HG03280 (cell line): ENCODE data around the gene HAGHL.

Experiments
- ATAC-seq: cut with Tn5 transposase; IDR thresholded peaks from one replicate; pipeline ENCODE4 v1.9.1; 2021; ENCODE audit warnings: mild to moderate bottlenecking, moderate library complexity; ENCODE audit not compliant: unreplicated experiment

HAGHL gene

DNA sequence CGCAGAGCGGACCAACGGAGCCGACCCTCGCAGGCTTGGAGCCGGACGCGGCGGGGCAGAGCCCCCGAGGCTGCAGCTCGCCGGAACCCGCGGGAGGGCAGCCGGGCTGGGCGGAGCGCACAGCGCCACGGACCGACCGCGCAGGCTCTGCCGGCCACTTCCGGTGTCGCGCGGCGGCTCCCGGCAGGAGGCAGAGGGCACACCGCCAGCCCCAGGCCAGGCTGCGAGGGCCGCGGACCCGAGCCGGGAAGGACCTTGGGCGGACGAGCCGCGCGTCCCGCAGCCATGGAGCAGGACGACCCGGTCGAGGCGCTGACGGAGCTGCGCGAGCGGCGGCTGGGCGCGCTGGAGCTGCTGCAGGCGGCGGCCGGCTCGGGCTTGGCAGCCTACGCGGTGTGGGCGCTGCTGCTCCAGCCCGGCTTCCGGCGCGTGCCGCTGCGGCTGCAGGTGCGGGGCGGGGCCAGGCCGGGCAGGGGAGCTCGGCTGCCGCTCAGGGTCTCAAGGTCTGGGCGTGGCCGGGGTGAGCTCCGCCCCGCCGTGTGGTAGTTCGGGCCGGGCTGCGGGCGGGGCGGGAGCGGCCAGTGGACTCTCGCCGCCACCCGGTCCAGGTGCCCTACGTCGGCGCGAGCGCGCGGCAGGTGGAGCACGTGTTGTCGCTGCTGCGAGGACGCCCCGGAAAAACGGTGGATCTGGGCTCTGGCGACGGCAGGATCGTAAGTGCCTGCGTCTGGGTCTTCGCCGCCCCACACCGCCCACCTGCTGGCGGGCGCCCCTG is 5.7 kb upstream of the HAGHL start, which contains the start of gene ANTKMT:
Gene ANTKMT, plus strand, starts transcription at position 157 of the 775 bp plus-strand sequence. Its CDS starts 129 bp downstream, at position 286.
- ATAC-seq: peak; percentile 71

DNA sequence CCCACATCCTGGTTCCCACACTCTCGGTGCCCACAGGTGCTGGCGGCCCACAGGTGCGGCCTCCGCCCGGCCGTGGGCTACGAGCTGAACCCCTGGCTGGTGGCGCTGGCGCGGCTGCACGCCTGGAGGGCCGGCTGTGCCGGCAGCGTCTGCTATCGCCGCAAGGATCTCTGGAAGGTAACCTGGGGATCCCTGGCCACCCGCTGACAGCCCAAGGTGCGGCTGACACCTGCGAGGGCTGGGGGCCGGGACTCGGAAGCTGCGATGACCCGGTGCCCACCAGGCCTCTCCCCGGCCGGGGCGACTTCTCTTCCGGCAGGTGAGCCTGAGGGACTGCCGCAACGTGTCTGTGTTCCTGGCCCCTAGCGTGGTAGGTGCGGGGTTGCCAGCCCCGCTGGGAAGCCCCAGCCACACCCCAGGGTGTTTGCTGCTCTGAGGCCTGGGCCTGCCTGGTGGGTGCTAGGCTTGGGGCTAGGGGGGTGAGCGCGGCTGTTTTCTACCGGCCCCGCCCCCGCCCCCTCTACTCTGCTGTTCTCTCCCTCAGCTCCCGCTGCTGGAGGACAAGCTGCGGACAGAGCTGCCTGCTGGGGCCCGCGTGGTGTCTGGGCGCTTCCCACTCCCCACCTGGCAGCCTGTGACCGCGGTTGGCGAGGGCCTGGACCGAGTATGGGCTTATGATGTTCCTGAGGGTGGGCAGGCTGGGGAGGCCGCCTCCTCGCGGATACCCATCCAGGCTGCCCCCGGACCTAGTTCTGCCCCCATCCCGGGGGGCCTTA is 5.0 kb upstream of the HAGHL start:
- ATAC-seq: no peak

DNA sequence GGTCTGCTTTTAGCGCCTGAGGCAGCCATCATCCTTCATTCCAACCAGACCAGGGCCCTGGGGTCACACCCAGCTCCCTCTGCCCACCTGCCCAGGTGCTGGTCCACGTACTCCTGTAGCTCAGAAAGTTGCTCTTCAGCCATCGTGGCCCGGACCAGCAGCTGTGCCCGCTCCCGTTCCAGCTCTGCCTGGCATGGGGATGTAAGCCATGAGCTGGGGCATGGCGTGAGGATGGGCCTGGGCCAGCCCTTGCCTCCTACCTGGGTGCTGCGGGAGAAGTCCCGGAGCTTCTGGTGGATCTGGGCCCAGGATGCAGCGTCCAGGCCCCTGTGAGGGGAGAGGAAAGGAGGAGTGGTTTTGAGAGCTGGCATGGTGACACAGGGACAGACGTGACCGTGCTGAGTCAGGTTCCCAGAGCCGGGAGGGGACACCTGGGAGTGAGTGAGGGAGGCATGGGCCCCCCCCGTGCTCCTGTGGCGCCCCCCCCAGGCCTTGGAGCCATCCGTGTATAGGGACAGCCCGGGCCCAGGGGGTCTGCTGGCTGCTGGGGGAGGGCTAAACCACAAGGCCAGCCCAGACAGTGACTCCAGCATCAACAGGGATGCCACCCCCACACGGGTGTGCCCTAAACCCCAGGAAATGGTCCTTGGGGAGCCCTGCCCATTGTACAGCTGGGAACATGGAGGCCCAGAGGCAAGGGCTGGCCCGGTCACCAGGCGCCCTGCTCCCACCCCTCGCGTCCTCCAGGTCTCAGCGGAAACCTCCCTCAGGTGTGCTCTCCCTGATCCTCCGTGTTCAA is 3.9 kb upstream of the HAGHL start:
- ATAC-seq: no peak

DNA sequence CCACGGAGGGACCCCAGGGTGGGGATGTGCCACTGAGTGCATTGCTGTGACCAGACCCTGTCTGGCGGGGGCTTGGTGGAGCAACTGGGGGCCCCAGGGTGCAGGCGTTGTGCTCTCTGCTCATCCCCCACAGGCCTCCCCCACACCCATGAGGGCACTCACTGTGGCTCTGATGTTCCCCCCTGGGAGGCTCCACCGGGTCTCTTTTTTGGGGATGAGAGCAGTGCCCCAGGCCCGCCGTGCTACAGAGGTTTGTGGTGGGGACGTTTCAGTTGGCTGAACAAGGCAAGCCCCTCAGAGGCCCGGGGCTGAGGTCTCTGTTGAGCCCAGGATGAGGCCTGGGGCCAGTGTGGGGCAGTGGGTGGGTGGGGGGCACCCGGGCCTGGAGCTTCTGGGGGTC is 3.2 kb upstream of the HAGHL start:
- ATAC-seq: no peak

DNA sequence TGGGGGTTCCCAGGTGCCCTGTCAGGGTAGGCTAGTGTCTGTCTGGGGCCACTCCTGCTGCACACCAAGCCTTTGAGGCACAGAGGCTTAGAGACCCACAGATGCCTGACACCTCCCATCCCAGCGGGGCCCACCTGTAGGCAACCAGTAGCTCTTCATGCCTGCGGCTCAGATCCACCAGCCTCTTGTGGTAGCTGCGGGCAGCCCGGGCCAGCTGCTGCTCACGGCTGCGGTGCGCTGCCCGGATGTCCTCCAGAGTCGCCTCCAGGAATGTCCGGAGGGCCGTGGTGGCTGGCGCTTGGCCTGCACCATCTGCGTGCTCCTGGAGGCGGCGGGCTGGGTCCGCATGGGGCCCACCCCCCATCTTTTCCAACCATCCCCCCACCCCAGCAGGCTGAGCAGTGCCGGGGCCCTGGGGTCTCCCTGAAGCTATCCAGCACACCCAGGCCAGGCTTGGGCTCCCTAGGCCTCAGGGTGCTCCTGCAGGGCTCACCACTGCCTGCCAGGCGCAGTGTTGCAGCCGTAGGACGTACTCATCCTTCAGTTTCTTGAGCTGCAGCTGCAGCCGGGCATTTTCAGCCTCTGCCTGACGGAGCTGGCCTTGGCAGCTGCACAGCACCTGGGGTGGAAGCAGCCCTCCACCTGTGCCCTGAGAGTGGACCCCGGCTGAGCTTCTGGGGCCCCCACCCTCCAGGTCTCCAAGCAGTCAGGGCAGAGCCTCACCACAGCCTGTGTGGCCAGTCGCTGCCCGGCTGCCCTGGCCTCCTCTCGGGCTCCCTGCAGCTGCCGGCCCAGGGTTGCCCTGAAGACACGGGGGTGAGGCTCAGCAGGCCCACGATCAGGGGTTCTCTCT is 2.5 kb upstream of the HAGHL start:
- ATAC-seq: no peak

DNA sequence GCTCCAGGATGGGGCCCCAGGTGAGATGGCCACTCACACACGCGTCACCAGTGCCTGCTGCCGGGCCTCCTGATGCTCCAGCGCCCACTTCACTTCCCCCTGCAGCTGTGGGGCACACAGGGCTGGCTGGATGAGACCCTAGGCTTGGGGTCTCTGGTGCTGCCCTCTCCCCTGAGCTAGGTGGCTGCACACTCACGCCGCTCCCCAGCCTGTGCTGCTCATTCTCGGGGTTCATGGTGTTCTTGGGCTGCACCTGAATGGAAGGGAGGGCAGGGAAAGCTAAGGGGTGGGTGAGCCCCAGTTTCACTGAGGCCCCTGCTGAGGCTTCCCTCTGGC is 1.9 kb upstream of the HAGHL start:
- no peak for ATAC-seq

DNA sequence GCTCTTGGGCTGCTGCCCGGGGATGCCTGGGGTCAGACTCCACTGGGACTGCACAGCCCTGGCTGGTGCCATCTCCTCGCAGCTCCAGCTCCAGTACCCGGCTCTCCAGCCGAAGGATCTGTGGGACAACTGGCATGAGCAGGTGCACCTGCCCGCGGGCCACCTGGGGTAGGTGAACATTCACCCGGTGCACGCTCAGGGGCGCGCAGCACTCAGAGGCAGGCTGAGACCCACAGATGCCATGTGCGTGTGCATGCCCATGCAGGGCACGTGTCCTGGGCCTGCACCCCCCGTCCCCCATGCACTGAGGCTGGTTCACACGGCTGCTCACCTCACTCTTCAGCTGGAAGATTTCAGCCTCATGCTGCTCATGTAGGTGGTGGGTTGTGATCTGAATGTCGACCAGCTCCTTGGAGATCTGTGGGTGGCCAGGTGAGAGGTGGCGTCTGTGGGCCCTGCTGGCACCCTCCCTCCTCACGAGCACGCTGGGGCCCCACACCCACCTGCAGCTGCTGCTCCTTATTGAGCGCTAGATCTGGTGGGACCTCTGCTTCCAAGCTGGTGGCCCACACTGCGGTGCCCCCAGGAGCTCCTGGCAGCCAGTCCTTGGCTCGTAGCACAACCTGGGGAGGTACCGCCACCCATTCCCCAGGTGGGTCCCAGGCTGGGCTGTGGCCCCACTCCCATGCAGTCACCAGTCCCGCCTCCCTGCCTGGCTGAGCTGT is 1.3 kb upstream of the HAGHL start:
- no peak for ATAC-seq

DNA sequence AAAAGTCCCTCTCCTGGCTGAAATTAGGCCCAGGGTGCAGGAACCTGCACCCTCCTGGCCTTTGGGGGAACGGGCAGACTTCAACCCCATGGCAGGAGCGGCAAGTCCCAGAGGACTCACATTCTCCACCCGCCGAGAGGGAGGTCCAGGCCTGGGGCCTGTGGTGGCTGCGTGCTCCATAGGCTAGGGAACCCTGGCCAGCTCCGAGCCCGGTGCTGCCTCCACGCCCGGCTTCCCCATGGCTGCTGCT is 793 bp upstream of the HAGHL start:
- ATAC-seq: no peak

DNA sequence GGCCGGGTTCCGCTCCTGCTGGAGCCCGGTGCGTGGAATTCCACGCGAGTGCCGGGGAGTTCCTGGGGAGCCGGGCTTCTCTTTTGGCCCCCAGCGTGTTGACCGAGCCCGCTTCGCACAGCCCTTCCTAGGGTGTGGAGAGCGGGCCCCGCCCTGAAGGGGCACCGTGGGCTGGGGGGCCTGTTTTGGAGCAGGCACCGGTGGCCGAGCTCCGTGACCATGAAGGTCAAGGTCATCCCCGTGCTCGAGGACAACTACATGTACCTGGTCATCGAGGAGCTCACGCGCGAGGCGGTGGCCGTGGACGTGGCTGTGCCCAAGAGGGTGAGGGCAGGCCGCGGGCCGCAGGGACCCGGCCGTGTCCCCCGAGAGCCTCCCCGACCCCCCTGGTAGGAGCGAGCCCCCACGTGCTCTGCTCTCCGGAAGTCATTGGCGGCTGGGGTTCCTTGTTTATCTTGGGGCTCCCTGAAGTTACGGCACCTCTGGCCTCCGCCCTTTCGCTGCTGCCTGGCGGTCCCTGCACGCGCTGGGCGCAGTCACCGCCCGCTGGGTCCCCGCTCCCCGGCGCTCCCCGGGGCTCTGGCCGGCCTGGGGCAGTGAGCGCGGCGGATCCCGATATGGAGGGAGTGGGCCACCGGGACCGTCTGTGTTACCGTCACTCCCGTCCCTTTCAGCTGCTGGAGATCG is 528 bp downstream of the HAGHL start:
- ATAC-seq: no peak

DNA sequence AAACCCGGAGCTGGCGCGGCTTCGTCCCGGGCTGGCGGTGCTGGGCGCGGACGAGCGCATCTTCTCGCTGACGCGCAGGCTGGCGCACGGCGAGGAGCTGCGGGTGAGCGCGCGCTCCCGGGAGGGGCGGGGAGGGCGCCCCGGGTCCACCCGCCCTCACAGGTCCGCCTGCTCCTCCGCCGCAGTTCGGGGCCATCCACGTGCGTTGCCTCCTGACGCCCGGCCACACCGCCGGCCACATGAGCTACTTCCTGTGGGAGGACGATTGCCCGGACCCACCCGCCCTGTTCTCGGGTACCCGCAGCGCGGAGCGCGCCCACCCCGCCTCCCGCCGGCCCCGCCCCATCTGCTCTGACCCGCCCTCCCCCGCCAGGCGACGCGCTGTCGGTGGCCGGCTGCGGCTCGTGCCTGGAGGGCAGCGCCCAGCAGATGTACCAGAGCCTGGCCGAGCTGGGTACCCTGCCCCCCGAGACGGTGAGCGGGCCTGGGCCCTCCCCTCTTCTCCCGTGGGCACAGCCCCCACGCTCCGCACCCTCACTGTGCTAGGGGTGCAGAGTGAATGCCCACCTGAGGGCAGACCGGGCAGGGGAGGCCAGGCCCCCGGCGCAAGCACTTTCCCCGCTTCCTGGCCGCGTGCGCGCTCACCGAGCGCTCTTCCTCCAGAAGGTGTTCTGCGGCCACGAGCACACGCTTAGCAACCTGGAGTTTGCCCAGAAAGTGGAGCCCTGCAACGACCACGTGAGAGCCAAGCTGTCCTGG is 1.4 kb downstream of the HAGHL start:
- no peak for ATAC-seq

DNA sequence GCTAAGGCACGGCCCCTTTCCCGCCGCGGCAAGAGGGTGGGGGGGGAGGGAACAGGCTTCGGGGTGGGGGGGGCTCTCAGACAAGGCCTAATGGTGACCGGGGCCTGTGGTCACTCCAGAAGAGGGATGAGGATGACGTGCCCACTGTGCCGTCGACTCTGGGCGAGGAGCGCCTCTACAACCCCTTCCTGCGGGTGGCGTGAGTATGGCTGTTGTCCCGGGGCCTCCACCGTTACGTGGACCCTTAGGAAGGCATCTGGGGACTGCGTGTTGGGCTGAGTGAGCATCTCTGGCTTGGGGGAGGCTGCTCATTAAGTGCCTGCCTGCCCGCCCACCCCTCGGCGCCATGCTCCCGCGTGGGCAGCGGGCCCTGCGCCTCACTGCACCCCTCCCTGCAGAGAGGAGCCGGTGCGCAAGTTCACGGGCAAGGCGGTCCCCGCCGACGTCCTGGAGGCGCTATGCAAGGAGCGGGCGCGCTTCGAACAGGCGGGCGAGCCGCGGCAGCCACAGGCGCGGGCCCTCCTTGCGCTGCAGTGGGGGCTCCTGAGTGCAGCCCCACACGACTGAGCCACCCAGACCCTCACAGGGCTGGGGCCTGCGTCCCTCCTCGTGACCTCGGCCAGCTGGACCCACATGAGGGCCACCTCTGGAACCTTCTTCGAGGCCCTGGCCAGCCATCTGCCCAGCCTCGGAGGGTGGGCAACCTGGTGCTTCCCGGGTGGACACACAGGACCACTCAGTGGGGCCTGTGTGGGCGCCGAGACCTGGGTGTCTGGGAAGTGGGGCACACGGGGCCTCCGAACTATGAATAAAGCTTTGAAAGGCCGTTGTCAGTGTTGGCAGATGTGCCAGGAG is 2.2 kb downstream of the HAGHL start:
- ATAC-seq: no peak

DNA sequence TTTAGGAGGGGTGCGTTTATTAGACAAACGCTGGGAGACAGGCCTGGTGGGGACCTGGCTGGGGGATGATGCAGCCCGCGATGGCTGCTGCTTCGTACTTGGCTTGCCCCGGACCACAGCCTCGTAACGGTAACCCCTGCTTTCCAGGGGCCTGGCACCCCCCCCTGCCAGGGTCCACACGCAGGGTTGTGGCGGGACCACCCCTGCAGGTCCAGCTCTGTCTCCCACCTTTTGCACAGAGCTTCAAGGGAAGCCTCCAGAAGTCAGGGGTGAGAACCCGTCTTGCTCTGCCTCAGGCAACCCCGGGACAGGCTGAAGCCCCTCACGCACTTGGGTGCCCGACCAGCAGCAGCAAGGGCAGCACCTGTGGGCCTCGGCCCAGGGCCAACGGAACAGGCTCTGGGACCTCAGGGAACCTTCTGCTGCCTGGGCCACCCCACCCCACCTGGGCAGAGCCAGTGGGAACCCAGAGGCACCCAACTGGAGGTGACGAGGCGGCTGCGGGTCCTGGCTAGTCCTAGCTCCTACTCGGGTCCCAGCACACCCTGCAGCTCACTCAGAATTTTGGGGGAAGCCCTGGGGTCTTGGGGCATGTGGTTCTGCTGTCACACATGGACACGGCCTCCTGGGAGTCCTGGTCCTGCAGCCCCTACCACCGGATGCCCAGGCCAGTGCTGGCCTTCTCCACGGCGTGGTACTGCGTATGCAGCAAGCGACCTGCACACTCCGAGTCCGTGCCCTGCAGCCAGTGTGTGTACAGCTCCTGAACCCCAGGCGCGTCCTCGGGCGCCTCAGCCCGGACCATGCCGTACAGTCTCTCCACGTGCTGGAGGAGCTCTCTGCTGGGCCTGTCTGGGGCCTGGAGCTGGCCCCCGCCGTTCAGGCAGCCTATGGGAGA is 3.1 kb downstream of the HAGHL start:
- ATAC-seq: no peak

DNA sequence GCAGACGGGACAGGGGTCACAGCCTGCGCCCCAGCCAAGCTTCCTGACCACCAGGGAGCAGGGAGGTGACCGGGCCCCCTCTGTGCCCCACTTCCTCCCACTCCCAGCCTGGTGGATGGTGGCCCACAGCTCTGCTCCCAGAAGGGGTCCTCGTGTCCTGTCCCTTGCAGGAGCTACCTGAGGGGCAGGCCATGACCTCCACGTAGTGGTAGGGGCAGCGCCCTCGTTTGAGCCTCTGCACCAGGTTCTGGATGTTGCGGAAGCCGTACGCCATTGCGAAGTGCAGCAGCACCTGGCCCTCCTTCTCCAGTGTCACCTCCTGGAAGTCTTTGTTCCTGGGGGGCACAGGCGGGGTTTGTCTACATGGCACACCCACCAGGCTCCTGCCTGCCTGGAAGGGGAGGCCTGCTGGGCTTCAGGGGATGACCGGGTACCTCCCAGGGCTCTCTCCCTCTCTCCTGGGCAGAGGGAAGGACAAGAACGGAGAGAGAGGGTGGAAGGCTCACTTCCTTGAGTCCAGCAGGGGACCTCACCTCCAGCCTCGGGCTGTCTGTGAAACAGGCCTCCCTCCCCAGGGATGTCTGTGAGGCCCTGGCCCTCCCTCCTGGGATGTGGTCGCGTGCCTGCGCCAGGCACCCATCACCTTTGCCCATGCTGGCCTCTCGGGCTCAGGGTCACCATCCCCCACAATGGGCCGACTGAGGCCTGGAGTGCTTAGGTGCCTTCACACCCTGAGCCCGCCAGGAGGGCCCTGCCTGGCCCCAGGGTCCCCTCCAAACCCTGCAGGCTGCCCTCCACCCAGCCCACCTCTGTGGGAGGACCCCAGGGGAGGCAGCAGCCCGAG is 4.0 kb downstream of the HAGHL start:
- no peak for ATAC-seq

DNA sequence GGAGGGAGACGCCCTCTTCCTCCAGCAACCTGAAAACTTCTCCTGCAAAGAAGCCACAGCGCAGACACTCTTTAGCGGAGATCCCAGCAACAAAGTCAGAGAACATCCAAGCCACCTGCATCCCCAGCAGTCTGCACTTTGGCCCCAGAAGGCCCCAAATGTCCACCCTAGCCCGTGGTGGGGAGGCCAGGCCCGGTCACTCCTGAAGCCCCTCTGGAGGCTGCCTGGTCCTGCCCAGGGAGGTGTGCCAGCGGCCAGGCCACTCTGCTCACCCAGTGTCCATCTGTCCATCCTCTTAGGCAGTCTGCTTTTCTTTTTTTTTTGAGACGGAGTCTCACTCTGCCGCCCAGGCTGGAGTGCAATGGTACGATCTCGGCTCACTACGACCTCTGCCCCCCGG is 5.4 kb downstream of the HAGHL start:
- no peak for ATAC-seq

DNA sequence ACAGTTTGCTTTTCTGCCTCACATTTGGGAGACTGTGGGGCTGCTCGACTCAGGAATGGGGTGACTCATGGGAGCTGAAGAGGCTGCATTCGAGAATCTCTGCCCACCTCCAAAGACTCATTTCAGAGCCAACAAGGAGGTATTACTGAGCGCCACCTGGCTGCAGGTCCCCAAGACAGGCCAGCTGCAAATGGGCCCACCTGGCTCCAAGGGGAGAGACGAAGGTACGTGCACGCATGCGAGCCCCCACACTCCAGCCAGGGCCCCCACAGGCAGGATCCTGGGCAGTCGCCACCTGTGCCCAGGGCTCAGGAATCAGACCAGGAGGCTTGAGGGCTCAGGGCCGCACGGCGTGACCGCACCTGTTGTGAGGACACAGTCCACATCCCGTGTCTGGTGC is 6.0 kb downstream of the HAGHL start:
- no peak for ATAC-seq
